Stimulated activated CD4-positive, alpha-beta T cell treated with anti-CD3 and anti-CD28 coated beads, Interleukin-4, amount 100 ng/mL, for 24 hours (primary cell): ENCODE results near the gene STX17.

ENCODE experiments used
- DNase-seq: peaks from one replicate; pipeline ENCODE4 v3.0.0-alpha.2; 2020

STX17 gene

DNA sequence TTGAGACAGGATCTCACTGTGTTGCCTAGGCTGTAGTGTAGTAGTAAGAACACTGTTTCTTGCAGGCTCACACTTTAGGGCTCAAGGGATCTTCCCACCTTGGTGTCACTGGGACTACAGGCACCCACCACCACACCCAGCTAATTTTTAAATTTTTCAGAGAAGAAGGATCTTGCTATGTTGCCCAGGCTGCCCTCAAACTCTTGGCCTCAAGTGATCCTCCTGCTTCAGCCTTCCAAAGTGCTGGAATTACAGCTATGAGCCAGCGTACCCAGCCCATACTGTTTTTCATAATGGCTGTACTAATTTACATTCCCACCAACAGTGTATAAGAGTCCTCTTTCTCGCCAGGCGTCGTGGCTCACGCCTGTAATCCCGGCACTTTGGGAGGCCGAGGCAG lies 5.1 kb downstream of the STX17 start:
- no peak for DNase-seq

DNA sequence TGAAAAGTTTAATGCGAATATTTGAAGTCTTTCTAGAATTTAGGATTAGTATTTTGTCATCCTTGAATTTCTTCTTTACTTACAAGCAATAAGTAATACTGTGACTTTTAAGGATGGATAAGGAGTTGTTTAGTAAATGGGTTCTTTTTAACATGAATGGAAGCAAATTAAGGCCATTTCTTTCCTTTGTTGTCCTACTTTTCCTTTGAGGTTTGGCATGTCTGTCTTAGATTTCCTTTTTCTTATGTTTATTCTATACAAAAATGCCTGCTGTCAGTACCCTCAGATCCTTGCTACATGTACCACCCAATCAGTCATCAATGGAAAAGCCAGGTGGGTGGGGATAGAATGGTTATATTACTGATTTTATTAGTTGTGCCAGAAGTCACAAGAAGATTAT lies 10.2 kb downstream of the STX17 start:
- no peak for DNase-seq

DNA sequence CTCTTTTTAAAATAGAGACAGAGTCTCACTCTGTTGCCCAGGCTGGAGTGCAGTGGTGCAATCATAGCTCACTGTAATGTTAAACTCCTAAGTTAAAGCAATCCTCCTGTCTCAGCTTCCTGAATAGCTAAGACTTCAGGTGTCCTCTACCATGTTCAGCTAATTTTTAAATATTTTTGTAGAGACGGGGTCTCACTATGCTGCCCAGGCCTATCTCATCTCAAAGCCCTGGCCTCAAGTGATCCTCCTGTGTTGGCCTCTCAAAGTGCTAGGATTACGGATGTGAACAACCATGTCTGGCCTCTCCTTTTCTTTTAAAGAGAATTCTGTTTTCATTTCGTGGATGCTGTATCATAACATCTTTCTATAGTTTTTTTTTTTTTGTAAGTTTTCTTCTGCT lies 11.7 kb downstream of the STX17 start:
- DNase-seq, result no peak

DNA sequence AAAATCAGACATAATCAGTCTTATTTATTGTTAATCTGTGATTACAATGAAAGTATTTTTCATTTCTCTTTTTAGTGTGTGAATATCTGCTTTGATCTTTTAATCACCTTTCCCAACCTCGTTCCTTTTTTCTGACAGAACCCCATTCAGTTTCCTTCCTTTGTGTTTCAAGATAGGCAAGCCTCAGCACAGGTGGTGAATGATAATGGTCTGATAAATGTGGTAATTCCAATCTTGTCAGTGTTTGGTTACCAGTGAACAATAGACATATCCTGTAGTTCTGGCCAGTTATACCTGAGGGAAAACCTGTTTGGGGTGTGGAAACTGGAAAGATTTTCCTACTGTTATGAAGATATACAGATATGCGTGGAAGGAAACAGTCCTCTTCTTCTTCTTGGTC lies 13.5 kb downstream of the STX17 start:
- DNase-seq, result no peak

DNA sequence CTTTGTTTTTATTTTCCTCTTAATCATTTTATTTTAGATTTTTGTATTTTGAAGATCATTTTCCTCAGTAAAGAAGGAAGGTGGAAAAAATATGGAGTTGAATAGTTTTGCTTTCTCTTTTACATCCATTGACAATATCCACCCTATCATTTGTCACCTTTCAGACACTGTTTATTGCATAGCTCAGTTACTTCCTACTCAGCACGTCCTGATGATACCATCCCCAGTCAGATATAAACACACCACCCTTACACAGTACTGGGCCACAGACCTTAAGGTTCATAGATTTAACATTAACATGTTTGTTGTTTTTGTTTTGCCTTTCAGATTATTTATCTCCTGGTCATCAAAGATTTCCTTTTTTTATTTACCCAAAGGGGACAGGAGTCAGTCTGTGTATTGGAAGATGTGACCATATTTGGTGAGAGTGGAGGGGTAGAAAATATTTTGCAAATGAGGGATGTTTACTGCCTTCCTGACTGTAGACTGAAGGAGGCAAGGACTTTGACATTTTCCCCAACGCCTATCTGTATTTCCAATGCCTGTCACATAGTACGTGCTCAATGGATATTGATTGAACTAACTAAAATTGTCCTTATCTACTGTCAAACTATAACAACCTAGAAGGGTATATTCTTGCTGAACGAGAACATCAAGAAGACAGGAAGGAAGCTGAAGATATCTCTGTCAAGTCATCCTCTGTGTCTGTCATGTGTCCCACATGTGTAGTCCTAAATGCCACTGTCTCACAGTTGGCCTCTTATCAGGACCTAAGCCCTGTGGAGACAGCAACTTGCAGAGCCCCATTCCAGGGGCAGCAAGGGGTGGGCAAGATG lies 15.6 kb downstream of the STX17 start:
- no peak for DNase-seq

DNA sequence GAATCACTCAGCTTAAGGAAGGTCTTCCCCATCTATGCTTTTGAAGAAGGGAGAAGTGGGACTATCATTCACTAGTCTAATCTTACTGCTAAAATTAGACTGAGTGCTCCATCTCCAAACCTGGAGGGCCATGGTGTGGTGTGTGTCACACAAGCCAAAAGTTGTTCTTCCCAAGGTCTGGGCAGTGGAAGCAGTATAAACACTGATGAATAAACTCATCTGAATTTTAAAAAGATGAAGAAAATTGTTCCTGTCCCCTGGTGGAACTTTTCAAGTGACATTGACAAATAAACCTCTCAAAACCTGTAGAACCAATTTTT lies 16.2 kb downstream of the STX17 start:
- no peak for DNase-seq

DNA sequence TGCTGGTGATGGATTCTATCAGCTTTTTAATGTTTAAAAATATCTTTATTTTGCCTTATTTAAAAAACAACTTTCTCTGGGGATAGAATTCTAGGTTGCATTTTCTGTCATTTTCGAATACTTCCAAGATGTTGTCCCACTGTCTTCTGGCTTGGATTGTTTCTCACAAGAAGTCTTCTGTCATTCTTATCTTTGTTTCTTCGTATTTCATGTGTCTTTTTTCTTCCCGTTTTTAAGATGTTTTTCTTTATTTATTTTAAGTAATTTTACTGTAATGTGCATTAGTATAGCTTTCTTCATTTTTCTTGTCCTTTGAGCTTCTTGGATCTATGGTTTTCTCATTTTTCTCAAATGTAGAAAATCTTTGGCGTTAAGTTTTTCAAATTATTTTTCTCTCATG lies 19.1 kb downstream of the STX17 start:
- DNase-seq, result no peak

DNA sequence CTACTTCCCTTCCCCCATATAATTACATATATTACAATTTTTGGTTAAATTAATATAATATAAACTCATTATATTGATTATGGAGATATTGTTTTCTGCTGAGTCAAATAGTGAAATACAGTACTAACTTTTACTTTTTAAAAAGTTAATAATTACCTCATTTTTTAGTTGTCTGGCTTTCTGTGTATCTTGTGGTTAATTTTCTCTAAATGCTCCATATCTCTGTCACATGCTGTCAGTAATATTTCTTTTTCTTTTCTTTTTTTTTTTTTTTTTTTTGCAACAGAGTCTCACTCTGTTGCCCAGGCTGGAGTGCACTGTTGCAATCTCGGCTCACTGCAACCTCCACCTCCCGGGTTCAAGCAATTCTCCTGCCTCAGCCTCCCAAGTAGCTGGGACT lies 23.2 kb downstream of the STX17 start:
- DNase-seq, result no peak

DNA sequence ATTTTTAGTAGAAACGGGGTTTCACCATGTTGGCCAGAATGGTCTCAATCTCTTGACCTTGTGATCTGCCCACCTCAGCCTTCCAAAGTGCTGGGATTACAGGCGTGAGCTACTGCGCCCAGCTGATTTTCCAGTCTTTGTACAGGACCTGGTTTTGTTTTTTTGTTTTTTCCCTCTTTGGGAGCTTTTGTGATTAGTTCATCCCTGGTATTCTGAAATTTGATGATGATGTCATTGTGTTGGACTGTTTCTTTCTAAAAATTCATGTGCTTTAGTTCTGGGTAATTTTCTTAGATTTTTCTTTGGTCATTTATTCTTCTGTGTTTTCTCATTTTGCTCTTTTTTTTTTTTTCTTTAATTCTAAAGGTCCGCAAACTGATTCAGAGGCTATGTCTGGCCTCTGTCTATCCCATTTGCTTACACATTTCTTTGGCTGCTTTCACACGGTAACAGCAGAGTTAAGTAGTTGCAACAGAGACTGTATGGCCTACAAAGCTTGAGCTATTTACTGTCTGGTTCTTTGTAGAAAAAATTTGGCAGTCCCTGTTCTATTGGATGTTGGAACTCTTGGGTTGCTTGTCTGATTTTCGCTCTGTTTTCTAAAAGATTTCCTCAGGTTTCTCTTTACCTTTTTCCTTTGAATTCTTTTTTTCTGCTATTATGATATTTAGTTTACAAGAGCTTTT lies 24.8 kb downstream of the STX17 start:
- no peak for DNase-seq

DNA sequence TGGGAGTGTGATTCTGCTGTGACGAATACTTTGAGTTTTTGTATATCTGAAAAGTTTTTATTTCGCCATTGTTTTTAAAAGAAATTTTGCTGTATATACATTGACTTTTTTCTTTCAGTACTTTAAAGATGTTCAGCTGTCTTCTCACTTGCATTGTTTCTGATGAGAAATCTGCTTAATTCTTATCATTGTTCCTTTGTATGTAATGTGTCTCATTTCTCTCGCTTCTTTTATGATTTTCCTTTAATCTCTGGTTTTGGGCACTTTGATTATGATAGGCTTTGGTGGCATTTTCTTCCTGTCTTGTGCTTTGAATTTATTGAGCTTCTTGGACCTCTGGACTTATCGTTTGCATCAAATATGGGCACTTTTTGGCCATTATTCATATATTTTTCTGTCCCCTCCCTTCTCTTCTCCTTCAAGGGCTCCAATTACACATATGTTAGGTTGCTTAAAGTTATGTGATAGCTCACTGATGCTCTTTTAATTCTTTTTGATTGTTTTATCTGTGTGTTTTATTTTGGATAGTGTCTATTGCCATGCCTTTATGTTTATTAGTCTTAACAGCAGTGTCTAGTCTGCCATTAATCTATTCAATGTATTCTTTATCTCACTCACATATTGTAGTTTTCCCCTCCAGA lies 30.6 kb downstream of the STX17 start:
- no peak for DNase-seq

DNA sequence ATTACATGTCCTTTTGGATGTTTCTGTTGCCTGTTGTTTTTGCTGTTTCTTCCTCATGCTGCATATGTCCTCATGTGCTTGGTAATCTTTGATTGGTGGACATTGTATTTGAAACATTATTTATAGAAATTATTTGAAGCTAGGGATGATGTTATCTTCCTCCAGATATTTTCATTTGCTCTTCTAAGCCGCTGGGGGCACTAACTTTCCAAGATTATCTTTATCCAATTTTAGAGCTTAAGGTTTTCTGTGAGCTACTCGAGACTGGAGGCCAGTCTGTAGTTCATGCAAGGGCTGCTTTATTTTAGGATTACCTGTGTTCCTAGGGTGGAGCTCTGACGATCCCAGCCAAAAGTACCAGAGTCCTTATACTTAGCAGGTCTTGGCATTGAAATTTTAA lies 40.9 kb downstream of the STX17 start:
- no peak for DNase-seq

DNA sequence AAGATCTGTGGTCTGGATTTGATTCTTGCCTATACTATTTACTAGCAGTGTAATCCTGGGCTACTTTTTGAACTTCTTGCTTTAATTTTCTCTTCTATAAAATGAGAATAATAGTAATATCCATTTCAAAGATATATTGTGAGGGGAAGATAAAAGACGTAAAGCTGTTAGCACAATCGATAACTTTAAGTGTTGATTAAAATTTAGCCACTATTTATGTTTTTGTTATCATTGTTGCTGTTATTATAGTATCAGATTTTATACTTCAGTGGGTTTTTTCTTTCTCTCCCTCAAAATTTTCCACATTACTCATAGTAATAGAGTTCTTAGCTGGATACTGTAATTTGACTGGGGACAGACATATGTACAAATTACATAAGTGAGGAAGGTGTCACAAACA lies 42.0 kb downstream of the STX17 start:
- DNase-seq, result no peak

DNA sequence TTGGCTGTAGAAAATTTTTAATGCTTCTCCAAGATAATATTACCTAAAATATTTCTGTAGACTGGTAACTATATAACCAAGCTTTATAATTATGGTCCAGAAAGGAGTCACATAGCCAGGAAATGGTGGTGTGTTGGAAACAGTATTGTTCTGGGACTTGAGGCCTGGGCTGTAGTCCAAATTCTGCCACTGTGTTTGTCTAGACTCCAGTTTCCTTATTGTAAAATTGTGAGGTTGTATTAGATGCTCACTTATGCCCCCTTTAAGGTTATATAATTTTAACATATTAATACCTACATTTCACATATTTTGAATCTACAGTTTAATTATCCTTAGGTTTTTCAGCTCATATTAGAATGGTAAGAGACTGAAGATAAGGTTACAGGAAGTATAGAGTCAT lies 42.4 kb downstream of the STX17 start:
- no peak for DNase-seq

DNA sequence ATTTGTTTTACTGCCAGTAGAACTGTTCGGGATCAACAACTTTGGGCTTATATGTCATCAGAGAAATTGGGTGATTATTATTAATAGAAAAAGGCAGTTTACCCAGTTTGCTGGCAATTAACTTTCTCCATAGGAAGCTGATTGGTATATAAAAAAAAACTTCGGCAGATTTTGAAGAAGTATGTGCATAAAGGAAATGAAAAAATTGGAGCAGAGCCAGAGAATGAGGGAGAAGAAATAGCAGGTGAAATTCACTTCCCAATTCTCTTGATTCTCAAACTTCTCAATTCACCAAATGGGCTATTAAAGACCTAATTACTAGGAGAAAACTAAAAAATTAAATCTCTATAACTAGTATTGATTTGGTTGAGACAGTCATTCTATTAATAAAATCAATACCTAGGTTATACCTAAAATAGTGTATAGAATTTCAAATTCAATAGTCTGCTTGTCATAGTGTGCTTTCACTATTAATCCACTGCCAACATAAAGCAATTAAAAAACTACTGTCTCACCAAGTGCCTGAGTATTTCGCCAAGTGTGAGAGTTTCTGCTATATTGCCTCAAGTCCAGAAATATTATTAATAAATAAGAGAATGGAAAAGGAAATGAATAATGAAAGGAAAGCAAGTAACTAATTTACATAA lies 47.5 kb downstream of the STX17 start:
- DNase-seq, result no peak

DNA sequence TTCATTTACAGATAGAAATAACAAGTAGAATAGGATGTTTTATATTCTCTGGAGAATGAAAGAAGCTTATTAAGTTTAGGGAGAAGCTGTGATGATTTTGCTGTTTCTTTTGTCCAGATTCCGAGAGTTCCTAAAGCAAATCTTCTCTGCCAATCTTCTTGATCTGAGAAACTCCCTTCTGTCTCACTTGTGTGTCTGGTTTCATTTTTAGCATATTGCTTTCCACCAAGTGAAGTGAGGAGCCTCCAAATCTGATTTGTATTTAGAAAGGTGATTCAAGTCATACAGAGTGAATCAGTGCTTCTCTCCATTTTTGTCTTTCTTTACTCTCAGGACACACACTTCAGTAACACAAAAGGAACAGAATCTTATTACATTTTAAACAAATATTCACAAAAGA lies 48.4 kb downstream of the STX17 start:
- DNase-seq, result no peak

DNA sequence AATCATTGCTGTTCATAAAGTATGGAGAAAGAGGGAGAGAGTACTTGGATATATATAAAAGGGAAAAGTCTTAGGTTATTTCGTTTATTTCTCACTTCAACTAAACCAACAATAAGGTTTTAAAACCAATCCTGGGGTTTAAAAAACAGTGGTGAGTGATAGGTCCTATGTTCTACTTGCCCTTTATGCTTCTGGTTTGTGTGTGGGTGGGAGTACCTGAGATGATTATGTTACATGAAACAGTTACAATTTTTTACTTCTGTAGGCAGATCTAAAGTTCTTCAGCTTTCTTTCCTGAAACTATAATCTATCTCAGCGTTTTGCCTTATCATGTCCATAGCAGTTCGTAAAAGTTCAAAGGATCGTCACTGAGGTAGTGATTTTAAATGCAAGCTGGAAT lies 49.2 kb downstream of the STX17 start:
- DNase-seq, result no peak

DNA sequence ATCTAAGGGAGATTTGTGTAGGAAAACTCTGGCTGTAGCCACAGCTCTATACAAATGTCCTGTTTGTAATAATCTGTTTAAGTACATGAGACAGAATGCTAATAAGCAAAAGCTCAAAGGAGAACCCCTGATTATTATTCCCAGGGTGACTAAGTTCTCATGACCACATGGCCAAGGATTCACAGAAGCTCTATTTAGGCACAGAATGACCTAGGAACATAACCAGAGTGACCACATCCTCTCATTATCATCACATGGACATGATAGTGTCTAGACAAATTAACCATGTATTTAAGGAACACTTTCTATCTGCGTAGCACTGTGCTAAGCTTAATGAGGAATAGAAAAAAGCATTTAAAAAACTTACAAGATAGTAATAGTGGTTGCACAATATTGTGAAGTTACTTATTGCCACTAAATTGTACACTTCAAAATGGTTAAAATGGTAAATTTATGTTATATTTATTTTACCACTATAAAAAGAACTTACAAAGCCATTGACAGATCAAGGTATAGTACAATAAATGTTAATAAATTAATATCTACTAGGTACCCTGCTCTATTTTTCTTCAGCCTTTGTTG lies 56.3 kb downstream of the STX17 start:
- no peak for DNase-seq

DNA sequence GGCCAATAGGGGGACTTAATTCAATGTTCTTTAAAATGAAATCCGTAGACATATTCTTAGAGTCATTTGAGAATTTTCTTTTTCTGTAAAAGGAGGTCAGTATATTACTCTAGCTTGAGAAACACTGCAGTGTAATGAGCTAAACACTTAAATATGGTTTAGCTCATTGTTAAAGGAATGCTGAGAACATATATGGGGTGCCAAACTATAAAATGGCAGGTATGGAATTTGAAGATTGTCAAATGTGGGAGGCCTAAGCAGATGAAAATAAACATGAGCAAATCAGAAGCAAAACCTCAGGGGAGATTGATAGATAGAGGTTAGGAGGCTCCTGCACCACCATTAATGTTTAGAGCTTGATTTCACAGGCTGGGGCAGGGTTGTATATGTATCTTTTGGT lies 57.9 kb downstream of the STX17 start:
- no peak for DNase-seq

DNA sequence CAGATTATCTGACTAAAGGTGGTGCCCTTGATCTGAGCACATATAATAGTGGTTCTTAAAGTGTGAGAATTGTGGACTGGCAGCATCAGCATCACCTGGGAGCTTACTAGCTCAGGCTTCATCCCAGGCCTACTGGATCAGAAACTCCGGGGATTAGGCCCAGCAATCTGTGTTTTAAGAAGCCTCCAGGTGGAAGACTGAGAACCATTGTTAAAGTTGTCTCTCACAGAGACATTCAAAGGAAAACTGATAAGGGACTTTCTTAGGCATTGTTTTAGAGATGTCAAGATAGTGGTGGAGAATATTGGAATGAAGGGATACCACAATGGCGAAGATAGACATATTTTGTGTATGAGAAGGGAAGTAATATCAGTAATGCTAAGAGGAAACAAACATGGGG lies 59.5 kb downstream of the STX17 start:
- DNase-seq, result no peak

DNA sequence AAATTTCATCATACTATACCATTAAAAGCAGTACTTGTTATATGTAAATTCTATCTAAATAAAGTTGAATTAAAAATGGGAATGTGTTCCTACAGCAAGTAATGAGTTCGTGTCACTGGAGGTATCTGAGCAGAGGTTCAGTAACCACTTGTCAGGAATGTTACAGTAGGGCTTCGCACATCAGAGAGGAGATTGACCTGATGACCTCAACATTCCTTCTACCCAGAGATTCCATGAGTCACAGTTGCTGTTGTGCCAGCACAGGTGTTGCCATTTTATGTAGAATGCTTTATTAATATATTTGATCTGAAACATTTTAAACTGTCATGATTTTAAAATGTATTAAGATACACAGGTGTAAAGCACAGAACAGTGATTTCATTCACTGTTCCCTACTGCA lies 60.3 kb downstream of the STX17 start:
- no peak for DNase-seq

DNA sequence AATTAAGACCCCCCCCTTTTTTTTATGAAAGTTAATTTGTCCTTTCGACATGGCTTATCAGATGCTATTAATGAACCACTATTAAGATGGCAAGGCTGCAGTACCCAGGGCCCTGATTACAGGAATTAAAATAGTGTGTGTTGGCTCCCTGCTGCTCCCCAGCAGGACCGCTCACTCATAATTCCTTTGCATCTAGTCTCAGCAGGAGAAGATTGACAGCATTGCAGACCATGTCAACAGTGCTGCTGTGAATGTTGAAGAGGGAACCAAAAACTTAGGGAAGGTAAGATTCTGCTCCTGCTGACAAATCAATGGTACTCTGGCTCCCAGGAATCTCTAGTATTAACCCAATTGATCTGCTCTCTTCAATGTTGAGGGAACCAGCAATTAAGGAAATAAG lies 61.0 kb downstream of the STX17 start:
- DNase-seq, result no peak

DNA sequence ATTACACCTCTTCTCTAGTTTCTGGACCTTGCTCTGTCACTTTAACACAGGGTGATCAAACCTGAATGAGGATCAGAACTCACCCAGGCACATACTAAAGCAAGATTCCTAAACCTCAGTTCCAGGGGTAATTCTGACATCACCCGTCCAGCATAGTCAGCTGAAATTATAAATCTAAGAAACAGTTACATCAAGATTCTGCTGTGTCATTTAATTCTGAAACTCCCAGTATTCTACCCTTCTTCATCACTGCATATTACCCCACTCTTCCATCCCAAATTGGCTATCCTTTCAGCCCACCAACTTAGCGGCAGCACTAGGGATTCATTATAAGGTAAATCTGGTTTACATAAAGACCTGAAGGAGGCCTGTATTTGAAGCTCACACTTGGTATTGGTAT lies 64.0 kb downstream of the STX17 start:
- no peak for DNase-seq

DNA sequence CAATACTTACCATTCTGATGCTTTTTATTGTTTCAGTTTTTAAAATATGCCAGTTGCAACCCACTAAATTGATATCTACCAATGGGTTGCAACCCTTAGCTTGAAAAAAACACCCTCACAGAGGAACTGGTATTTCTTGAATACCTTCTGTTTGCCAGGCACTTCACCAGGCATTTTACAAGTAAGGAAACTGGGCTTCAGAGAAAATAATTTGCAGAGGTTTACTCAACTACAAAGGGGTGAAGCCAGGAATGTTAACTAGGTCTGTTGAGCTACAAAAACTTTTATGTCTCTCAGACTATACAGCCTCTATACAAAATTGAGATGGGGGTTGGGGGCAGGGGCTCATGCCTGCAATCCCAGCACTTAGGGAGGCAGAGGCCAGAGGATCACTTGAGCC lies 65.0 kb downstream of the STX17 start:
- no peak for DNase-seq

DNA sequence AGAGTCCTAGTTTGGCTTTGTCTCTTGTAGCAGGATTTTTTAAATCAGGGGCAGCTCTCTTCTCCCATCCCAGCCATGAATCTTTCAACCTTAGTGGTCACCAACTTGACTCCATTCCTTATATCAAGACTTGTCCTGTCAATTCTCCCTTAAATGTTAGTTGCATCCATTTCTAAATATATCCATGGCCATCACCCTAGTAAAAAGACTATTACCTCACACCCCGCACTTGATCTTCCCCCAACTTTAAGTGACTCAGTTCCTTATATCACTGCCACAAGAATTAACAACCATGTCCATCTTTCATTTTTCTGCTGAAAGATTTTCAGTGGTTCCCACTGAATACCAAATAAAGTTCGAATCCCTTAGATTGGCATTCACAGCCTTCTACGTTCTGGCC lies 67.0 kb downstream of the STX17 start:
- DNase-seq, result no peak
